IPS DF 4.7 (cell line): Measurements from ENCODE around the gene MED25.

Experiments used
- DNase-seq: peaks from one replicate; pipeline ENCODE4 v3.0.0-alpha.2; 2013; ENCODE audit warnings: low spot score; ENCODE audit errors: extremely low read depth

Gene MED25

GRCh38 chr19:49798574-49798973, 19.5 kb upstream of the MED25 start:
- no peak for DNase-seq

GRCh38 chr19:49799271-49799797, 18.8 kb upstream of the MED25 start:
- DNase-seq, result no peak

GRCh38 chr19:49799798-49800376, 18.2 kb upstream of the MED25 start:
- DNase-seq, result no peak

GRCh38 chr19:49800771-49801170, 17.3 kb upstream of the MED25 start:
- no peak for DNase-seq

- no peak for DNase-seq
These were observed 16.6 kb upstream of the MED25 start for GRCh38 chr19:49801401-49801888.

GRCh38 chr19:49801966-49802661, 16.0 kb upstream of the MED25 start:
- DNase-seq, result no peak

- no peak for DNase-seq
These were observed 15.1 kb upstream of the MED25 start for GRCh38 chr19:49802836-49803528.

GRCh38 chr19:49803529-49803856, 14.6 kb upstream of the MED25 start:
- no peak for DNase-seq

GRCh38 chr19:49805822-49806619, 12.1 kb upstream of the MED25 start:
- DNase-seq, result no peak

GRCh38 chr19:49806620-49806959, 11.5 kb upstream of the MED25 start:
- no peak for DNase-seq

GRCh38 chr19:49807058-49807903, 10.8 kb upstream of the MED25 start:
- no peak for DNase-seq

- no peak for DNase-seq
These were observed 10.0 kb upstream of the MED25 start for GRCh38 chr19:49807904-49808675.

GRCh38 chr19:49808711-49809159, 9.4 kb upstream of the MED25 start:
- no peak for DNase-seq

- no peak for DNase-seq
These were observed 8.7 kb upstream of the MED25 start for GRCh38 chr19:49809160-49809940.

- DNase-seq, result no peak
These were observed 8.1 kb upstream of the MED25 start for GRCh38 chr19:49809941-49810389.

- DNase-seq, result no peak
These were observed 6.8 kb upstream of the MED25 start for GRCh38 chr19:49811328-49811727.

GRCh38 chr19:49812452-49812996, 5.6 kb upstream of the MED25 start:
- no peak for DNase-seq

GRCh38 chr19:49812997-49813861, 4.9 kb upstream of the MED25 start, which contains the start of gene FUZ:
TSS of gene FUZ (minus strand) at chr19:49813292. CDS start at chr19:49813106, 186 bp downstream.
- DNase-seq, result peak; percentile 98
